Testis (tissue), 3 donors: ENCODE results near the gene DGUOK. TPM values are rescaled to one million over a fixed set of nuclear protein-coding genes. Genes with fewer than 3 reads are reported as not detected.
A peak's percentile ranks its signal among the peaks of the same experiment; 100 is the strongest.
"Not testable (repeated sequence)": the region's sequence is repeated elsewhere in the genome, so short reads cannot be mapped to it uniquely, and the experiment has no call there.

Experiments
- DNase-seq: peaks from one replicate; pipeline ENCODE4 v3.0.0-alpha.2; 2019
- H3K27ac ChIP-seq, 2 donors: fragments of 200-600 bp; sonication (generic); one replicate each; pipeline ENCODE4 v1.5.1; 2019
- H3K27me3 ChIP-seq: fragments of 200-600 bp; sonication (generic); one replicate; pipeline ENCODE4 v1.5.1; 2019
- H3K36me3 ChIP-seq: fragments of 200-600 bp; sonication (generic); one replicate; pipeline ENCODE4 v1.5.1; 2017; ENCODE audit warnings: low read depth; ENCODE audit errors: missing control alignments
- H3K4me1 ChIP-seq: fragments of 200-600 bp; sonication (generic); one replicate; pipeline ENCODE4 v1.5.1; 2019
- H3K4me3 ChIP-seq, 2 donors: fragments of 200-600 bp; sonication (generic); one replicate each; pipeline ENCODE4 v1.5.1; 2017 to 2019
- H3K9me3 ChIP-seq: fragments of 200-600 bp; sonication (generic); one replicate; pipeline ENCODE4 v1.5.1; 2017
- CTCF ChIP-seq, 3 experiments: fragments of 450-650 bp in 2 of 3; fragments of 200-600 bp in 1 of 3; sonication (generic) in 1 of 3; IDR thresholded peaks; one replicate each; pipeline ENCODE4 v1.5.1; 2016 to 2019; ENCODE audit warnings: antibody characterized with exemption in 3 of 3, mild to moderate bottlenecking in 2 of 3, moderate library complexity in 1 of 3
- POLR2A ChIP-seq: fragments of 450-650 bp; IDR thresholded peaks from one replicate; pipeline ENCODE4 v1.6.1; 2017; ENCODE audit warnings: antibody characterized with exemption, mild to moderate bottlenecking, moderate library complexity
- WGBS, 2 donors: methylation state at CpG; one replicate each; pipeline ENCODE4 v1.1.5; 2018; 5-methylcytosine and 5-hydroxymethylcytosine counted together
- intact Hi-C: fragments of 100-400 bp; cut with DNase I; formaldehyde crosslinking; loops from one replicate; pipeline ENCODE4 v1.15.1; 2023; ENCODE audit warnings: low total_unique reads
- polyA plus RNA-seq: library from polyadenylated mRNA; stranded (reverse); fragments of 350-450 nt; fragmentation: Illumina TruSeq; extraction: RNeasy Lipid Tissue Mini Kit (QIAGEN cat#74804); gene quantifications from one replicate; pipeline ENCODE4 v1.2.3, GENCODE V29; 2014; ENCODE audit warnings: low read depth, low replicate concordance; ENCODE audit not compliant: insufficient read depth
- total RNA-seq, 2 donors: library from RNA; depleted of rRNA; stranded (reverse); fragments of >200 nt; gene quantifications; one replicate each; pipeline ENCODE4 v1.2.3, GENCODE V29; 2016

The DGUOK gene
- total and polyA plus RNA-seq, 3 donors from 2014 or later, result 87.7 to 93.9 (median 91.0) TPM

DNA sequence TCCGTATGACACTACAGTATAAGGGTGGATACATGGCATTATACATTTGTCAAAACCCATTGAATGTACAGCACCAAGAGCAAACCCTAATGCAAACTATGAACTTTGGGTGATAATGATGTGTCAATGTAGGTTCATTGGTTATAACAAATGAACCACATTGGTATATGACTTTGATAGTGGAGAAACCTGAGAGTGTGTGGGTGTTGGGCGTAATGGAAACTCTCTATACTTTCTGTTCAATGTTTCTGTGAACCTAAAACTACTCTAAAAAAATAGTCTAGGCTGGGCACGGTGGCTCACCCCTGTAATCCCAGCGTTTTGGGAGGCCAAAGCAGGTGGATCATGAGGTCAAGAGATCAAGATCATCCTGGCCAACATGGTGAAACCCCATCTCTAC is 40.3 kb upstream of the DGUOK start:
- H3K4me3 ChIP-seq, result no peak overlapping the region
- no peaks in the 10 kb centered on the region for H3K27me3 ChIP-seq
- TF ChIP-seq POLR2A, result no peak
- H3K9me3 ChIP-seq, result no peaks in the 10 kb centered on the region
- no peaks in the 10 kb centered on the region for H3K4me1 ChIP-seq
- 83 to 86% methylated on average over 4 of the region's 4 CpGs for WGBS, 2 donors
- no peak overlapping the region for H3K27ac ChIP-seq
- no peaks in the 10 kb centered on the region for H3K36me3 ChIP-seq
- intact Hi-C loops, result no loop called here
- DNase-seq, result no peak

DNA sequence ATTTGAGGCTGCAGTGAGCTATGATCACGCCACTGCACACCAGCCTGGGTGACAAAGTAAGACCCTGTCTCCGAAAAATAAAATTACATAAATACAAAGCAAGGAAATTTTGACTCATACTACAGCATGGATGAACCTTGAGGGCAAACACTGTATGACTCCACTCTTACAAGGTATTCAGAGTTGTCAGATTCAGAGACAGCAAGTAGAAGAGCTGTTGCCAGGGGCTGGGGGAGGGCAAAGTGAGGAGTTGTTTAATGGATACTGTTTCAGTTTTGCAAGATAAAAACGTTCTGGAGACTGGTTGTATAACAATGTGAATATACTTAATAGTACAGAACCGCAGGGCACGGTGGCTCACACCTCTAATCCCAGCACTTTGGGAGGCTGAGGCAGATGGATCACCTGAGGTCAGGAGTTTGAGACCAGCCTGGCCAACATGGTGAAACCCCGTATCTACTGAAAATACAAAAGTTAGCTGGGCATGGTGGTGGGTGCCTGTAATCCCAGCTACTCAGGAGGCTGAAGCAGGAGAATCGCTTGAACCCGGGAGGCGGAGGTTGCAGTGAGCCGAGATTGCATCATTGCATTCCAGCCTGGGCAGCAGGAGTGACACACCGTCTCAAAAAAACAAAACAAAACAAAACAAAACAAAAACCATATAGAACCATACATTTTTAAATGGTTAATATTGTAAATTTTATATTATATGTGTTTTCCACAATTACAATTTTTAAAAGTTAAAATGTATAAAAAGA is 38.9 kb upstream of the DGUOK start:
- H3K27me3 ChIP-seq, intact Hi-C loops, H3K27ac ChIP-seq, H3K36me3 ChIP-seq, H3K4me1 ChIP-seq, H3K4me3 ChIP-seq, H3K9me3 ChIP-seq: not testable (repeated sequence)
- 71 to 78% methylated on average over 11 of the region's 11 CpGs for WGBS, 2 donors
- peak; percentile 66 for DNase-seq

DNA sequence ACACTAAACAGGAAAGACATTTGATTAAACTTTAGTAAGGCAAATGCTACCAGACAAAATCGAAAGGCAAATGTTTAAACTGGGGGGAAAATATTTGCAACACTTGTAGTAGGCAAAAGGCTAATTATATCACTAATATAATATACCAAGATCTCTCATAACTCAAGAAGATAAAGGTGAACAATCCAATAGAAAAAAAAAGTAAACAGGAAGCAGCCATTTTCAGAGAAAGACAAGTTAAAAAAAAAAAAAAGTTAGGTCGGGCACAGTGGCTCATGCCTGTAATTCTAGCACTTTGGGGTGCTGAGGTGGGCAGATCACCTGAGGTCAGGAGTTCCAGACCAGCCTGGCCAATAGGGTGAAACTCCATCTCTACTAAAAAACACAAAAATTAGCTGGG is 38.3 kb upstream of the DGUOK start:
- Histone ChIP-seq H3K27ac (no peak overlapping the region), H3K27me3 (no peaks in the 10 kb centered on the region), H3K4me3 (no peak overlapping the region), H3K4me1 (no peaks in the 10 kb centered on the region), H3K9me3 (no peaks in the 10 kb centered on the region), H3K36me3 (no peaks in the 10 kb centered on the region)
- TF ChIP-seq CTCF (IDR thresholded peaks at IDR 0.05), result no peak
- no peak for TF ChIP-seq POLR2A
- DNase-seq, result no peak
- intact Hi-C loops, result no loop called here
- WGBS, 2 donors, result 80 to 82% methylated on average over 2 of the region's 2 CpGs

GRCh38 chr2:73889206-73889605 is 37.5 kb upstream of the DGUOK start:
- no peaks in the 10 kb centered on the region for H3K4me1 ChIP-seq
- no peaks in the 10 kb centered on the region for H3K27me3 ChIP-seq
- no peaks in the 10 kb centered on the region for H3K9me3 ChIP-seq
- no peak overlapping the region for H3K27ac ChIP-seq
- DNase-seq, result no peak
- H3K4me3 ChIP-seq, result no peak overlapping the region
- no peaks in the 10 kb centered on the region for H3K36me3 ChIP-seq
- TF ChIP-seq POLR2A (no peak), CTCF (IDR thresholded peaks at IDR 0.05) (no peak)
- intact Hi-C loops, result no loop called here
- 61 to 69% methylated on average over 5 of the region's 5 CpGs for WGBS, 2 donors

- H3K4me1 ChIP-seq, result no peaks in the 10 kb centered on the region
- no peak overlapping the region for H3K4me3 ChIP-seq
- no peaks in the 10 kb centered on the region for H3K27me3 ChIP-seq
- 80 to 83% methylated on average over 7 to 9 of the region's 9 CpGs for WGBS, 2 donors
- H3K36me3 ChIP-seq, result no peaks in the 10 kb centered on the region
- intact Hi-C loops, result no loop called here
- H3K9me3 ChIP-seq, result no peaks in the 10 kb centered on the region
- TF ChIP-seq POLR2A, result no peak
- TF ChIP-seq CTCF (IDR thresholded peaks at IDR 0.05), result no peak
- DNase-seq, result no peak
- no peak overlapping the region for H3K27ac ChIP-seq
Observed at GRCh38 chr2:73890301-73891092, 36.2 kb upstream of the DGUOK start.
